SK-N-MC (cell line): ENCODE data around the gene PRR16.

Source experiments
- EZH2 ChIP-seq: fragments of 200-600 bp; sonication (generic); IDR thresholded peaks from one replicate; pipeline ENCODE4 v1.6.1; 2017; ENCODE audit warnings: antibody characterized with exemption
- POLR2AphosphoS5 ChIP-seq: IDR thresholded peaks from 2 replicates; pipeline ENCODE4 v1.6.1; 2012; ENCODE audit warnings: mild to moderate bottlenecking, low read depth, low read length, borderline replicate concordance

- no peak for TF ChIP-seq EZH2
- no peak for TF ChIP-seq POLR2AphosphoS5
These were observed 16.3 kb upstream of the PRR16 start for GRCh38 chr5:120447706-120448239.
